Measurements from ENCODE around the gene LPIN1. TPM values are rescaled to one million over a fixed set of nuclear protein-coding genes. Genes with fewer than 3 reads are reported as not detected.
"Not testable (repeated sequence)": the region's sequence is repeated elsewhere in the genome, so short reads cannot be mapped to it uniquely, and the experiment has no call there.

Gene LPIN1
- total RNA-seq, 1 experiment from 2014 or later, result 19.4 TPM

GRCh38 chr2:11722292-11723060 lies 24.0 kb upstream of the LPIN1 start:
- Histone ChIP-seq H3K4me3 (no peak overlapping the region), H3K9me3 (replicated peaks) (no peaks in the 10 kb centered on the region), H3K27me3 (replicated peaks) (no peaks in the 10 kb centered on the region), H3K4me1 (replicated peaks) (0 out of 2 replicates have a peak, but pooled peaks cover 3% of the 10 kb centered on the region), H3K36me3 (no peaks in the 10 kb centered on the region), H3K27ac (no peak overlapping the region)
- DNase-seq (ENCODE audit: low read depth in 1 of 2, low spot score in 2 of 2), result no peak

GRCh38 chr2:11723061-11723371 lies 23.4 kb upstream of the LPIN1 start:
- H3K4me3 ChIP-seq, result no peak overlapping the region
- 0 out of 2 replicates have a peak, but pooled peaks cover 3% of the 10 kb centered on the region for H3K4me1 ChIP-seq (replicated peaks)
- no peaks in the 10 kb centered on the region for H3K27me3 ChIP-seq (replicated peaks)
- DNase-seq (ENCODE audit: low read depth in 1 of 2, low spot score in 2 of 2), result no peak
- H3K27ac ChIP-seq, result no peak overlapping the region
- H3K9me3 ChIP-seq (replicated peaks), result no peaks in the 10 kb centered on the region
- no peaks in the 10 kb centered on the region for H3K36me3 ChIP-seq

GRCh38 chr2:11724151-11724550 lies 22.3 kb upstream of the LPIN1 start:
- H3K27ac ChIP-seq, result no peak overlapping the region
- no peaks in the 10 kb centered on the region for H3K9me3 ChIP-seq (replicated peaks)
- H3K4me3 ChIP-seq, result no peak overlapping the region
- H3K4me1 ChIP-seq (replicated peaks), result 0 out of 2 replicates have a peak, but pooled peaks cover 3% of the 10 kb centered on the region
- no peak for DNase-seq (ENCODE audit: low read depth in 1 of 2, low spot score in 2 of 2)
- H3K27me3 ChIP-seq (replicated peaks), result no peaks in the 10 kb centered on the region
- H3K36me3 ChIP-seq, result no peaks in the 10 kb centered on the region

- Histone ChIP-seq H3K4me1 (replicated peaks) (no peaks in the 10 kb centered on the region), H3K4me3 (no peak overlapping the region), H3K36me3 (no peaks in the 10 kb centered on the region), H3K9me3 (replicated peaks) (no peaks in the 10 kb centered on the region), H3K27ac (no peak overlapping the region), H3K27me3 (replicated peaks) (no peaks in the 10 kb centered on the region)
- DNase-seq (ENCODE audit: low read depth in 1 of 2, low spot score in 2 of 2), result no peak
Measured at GRCh38 chr2:11726384-11726783, 20.0 kb upstream of the LPIN1 start.

DNA sequence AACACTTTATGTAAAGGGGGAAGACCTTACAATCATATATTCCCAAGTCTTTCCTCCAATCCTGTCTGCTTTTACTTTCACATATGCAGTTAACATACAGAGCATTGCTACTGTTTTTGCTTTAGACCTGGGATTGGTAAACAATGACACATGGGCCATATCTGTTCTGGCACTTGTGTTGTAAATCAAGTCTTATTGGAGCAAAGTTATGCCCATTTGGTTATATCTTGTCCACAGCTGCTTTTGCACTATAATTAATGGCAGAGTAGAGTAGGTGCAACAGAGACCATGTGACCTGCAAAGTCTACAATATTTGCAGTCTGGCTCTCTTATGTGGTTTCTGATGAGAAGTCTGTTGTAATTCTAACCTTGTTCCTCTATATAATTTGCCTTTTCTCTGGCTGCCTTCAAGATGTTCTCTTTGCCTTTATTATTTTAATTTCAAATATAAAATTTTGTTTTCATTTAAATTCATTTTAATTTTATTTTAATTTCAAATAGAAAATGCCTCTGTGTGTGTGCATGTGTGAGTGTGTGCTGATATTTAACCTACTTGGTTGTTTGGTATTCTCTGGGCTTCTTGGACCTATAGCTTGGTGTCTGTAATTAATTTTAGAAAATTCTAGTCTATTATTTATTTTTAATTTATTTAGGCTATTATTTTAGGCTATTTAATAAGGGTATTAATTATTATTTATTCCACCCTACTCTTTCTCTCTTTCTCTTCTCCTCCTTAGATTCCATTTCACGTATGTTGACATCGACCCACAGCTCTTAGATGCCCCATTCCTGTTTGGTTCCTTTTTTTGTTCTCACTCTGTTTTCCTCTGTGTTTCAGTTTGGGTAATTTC lies 16.8 kb upstream of the LPIN1 start:
- H3K36me3 ChIP-seq, result no peaks in the 10 kb centered on the region
- peaks cover 10% of the 10 kb centered on the region for H3K4me1 ChIP-seq (replicated peaks)
- no peak for DNase-seq (ENCODE audit: low read depth in 1 of 2, low spot score in 2 of 2)
- 0 out of 2 replicates have a peak, but pooled peaks cover 2% of the 10 kb centered on the region for H3K9me3 ChIP-seq (replicated peaks)
- no peaks in the 10 kb centered on the region; the same call in 1 of the 2 replicates for H3K27me3 ChIP-seq (replicated peaks)
- no peak overlapping the region for H3K27ac ChIP-seq
- H3K4me3 ChIP-seq, result no peak overlapping the region

DNA sequence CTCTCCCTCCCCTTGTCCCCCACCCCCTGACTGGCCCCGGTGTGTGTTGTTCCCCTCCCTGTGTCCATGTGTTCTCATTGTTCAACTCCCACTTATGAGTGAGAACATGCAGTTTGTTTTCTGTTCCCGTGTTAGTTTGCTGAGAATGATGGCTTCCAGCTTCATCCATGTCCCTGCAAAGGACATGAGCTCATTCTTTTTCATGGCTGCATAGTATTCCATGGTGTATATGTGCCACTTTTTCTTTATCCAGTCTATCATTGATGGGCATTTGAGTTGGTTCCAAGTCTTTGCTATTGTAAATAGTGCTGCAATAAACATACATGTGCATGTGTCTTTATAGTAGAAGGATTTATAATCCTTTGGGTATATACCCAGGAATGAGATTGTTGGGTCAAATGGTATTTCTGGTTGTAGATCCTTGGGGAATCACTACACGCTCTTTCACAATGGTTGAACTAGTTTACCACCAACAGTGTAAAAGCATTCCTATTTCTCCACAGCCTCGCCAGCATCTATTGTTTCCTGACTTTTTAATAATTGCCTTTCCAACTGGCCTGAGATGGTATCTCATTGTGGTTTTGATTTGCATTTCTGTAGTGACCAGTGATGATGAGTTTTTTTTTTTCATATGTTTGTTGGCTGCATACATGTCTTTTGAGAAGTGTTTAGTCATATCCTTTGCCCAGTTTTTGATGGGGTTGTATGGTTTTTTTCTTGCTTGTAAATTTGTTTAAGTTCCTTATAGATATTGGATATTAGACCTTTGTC lies 15.0 kb upstream of the LPIN1 start:
- peak in 1 of 2 experiments; percentile 58 for DNase-seq (ENCODE audit: low read depth in 1 of 2, low spot score in 2 of 2)
- H3K4me3 ChIP-seq; H3K36me3 ChIP-seq; H3K27me3 ChIP-seq (replicated peaks); H3K9me3 ChIP-seq (replicated peaks): not testable (repeated sequence)
- Histone ChIP-seq H3K4me1 (replicated peaks) (peaks cover 10% of the 10 kb centered on the region), H3K27ac (peak overlapping the region; percentile 31; the same call in 1 of the 2 replicates)

GRCh38 chr2:11732587-11732986 lies 13.8 kb upstream of the LPIN1 start:
- no peaks in the 10 kb centered on the region for H3K36me3 ChIP-seq
- DNase-seq (ENCODE audit: low read depth in 1 of 2, low spot score in 2 of 2), result no peak

GRCh38 chr2:11737852-11738251 lies 8.6 kb upstream of the LPIN1 start:
- not testable (repeated sequence) for DNase-seq (ENCODE audit: low read depth in 1 of 2, low spot score in 2 of 2); H3K27ac ChIP-seq; H3K9me3 ChIP-seq (replicated peaks); H3K4me3 ChIP-seq; H3K36me3 ChIP-seq; H3K27me3 ChIP-seq (replicated peaks); H3K4me1 ChIP-seq (replicated peaks)

More at GRCh38 chr2:11732587-11732986, 13.8 kb upstream of the LPIN1 start:
- peaks cover 10% of the 10 kb centered on the region for H3K4me1 ChIP-seq (replicated peaks)
- H3K27ac ChIP-seq, result no peak overlapping the region
- H3K9me3 ChIP-seq (replicated peaks), result 0 out of 2 replicates have a peak, but pooled peaks cover 2% of the 10 kb centered on the region
- no peaks in the 10 kb centered on the region; the same call in 1 of the 2 replicates for H3K27me3 ChIP-seq (replicated peaks)
- no peak overlapping the region for H3K4me3 ChIP-seq

GRCh38 chr2:11738589-11739436 lies 7.6 kb upstream of the LPIN1 start:
- H3K4me3 ChIP-seq, result no peak overlapping the region
- no peaks in the 10 kb centered on the region for H3K27me3 ChIP-seq (replicated peaks)
- H3K36me3 ChIP-seq, result no peaks in the 10 kb centered on the region
- H3K4me1 ChIP-seq (replicated peaks), result peaks cover 3% of the 10 kb centered on the region; the same call in 1 of the 2 replicates
- H3K27ac ChIP-seq, result no peak overlapping the region
- no peaks in the 10 kb centered on the region for H3K9me3 ChIP-seq (replicated peaks)
- DNase-seq (ENCODE audit: low read depth in 1 of 2, low spot score in 2 of 2), result peak; percentile 54 to 69

DNA sequence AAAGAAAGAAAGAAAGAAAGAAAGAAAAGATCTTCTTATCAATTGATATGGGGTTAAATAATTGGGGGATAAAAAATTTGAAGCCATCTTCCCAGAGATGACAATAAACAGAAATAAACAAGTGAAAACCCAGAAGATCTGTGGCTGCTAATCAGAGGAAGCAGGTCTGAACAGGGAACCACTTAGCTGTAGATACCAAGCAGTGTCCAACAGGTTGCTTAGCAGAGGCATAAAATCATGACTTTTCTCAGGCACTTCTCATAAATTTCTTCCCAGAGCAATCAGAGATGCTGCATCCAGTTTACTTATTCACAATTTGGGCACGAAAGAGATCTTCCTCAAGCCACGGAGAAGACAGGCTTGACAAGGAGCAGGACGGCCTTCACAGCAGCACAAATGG lies 5.7 kb upstream of the LPIN1 start:
- H3K9me3 ChIP-seq (replicated peaks), result no peaks in the 10 kb centered on the region
- H3K4me1 ChIP-seq (replicated peaks), result peaks cover 16% of the 10 kb centered on the region
- no peak overlapping the region for H3K27ac ChIP-seq
- DNase-seq (ENCODE audit: low read depth in 1 of 2, low spot score in 2 of 2), result no peak
- H3K36me3 ChIP-seq, result no peaks in the 10 kb centered on the region
- H3K4me3 ChIP-seq, result no peak overlapping the region
- no peaks in the 10 kb centered on the region for H3K27me3 ChIP-seq (replicated peaks)

GRCh38 chr2:11742317-11742701 lies 4.1 kb upstream of the LPIN1 start:
- H3K4me3 ChIP-seq, result no peak overlapping the region
- H3K4me1 ChIP-seq (replicated peaks), result peaks cover 23% of the 10 kb centered on the region
- no peak overlapping the region for H3K27ac ChIP-seq
- no peaks in the 10 kb centered on the region for H3K9me3 ChIP-seq (replicated peaks)
- H3K36me3 ChIP-seq, result peaks cover 5% of the 10 kb centered on the region
- no peak for DNase-seq (ENCODE audit: low read depth in 1 of 2, low spot score in 2 of 2)
- no peaks in the 10 kb centered on the region for H3K27me3 ChIP-seq (replicated peaks)

DNA sequence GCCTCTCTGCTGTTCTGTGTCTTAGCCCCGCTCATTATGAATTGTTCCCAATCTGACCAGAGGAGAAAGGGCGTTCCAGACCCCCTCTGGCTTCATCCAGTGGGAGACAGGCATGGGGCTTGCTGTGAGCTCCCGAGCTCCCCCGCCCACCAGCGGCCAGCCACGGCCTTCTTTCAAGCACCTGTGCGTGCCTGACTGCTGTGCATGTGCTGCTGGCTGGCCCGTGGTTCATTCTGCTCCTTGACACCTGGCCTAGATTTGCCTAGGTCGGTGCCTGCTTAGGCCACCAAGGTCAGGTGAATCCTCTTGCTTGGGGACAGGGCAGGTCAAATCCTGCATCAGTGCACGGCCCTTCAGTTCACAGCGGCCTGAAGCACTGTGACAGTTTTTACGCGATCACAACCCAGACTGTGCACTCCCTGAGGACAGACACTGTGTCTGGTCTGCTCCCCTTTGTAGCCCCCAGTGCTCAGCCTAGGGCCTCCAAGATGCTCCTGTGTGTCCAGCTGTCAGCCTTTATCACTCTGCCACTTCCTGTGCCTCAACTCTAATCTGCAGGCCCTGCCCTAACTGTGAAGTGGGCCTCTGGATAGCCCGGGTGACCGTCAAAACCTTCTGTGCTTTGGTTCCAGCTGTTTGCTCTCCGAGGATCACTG lies 3.6 kb upstream of the LPIN1 start:
- Histone ChIP-seq H3K4me3 (no peak overlapping the region), H3K27ac (no peak overlapping the region), H3K4me1 (replicated peaks) (peaks cover 28% of the 10 kb centered on the region), H3K9me3 (replicated peaks) (no peaks in the 10 kb centered on the region), H3K27me3 (replicated peaks) (no peaks in the 10 kb centered on the region), H3K36me3 (peaks cover 5% of the 10 kb centered on the region)
- DNase-seq (ENCODE audit: low read depth in 1 of 2, low spot score in 2 of 2), result no peak
